AG09309 (cell line): ENCODE results near the gene SLC17A9.

ENCODE experiments used
- DNase-seq: peaks from one replicate; pipeline ENCODE4 v3.0.0-alpha.2; 2010; ENCODE audit warnings: low read depth
- H3K4me3 ChIP-seq: 2 replicates; pipeline ENCODE4 v1.5.1; 2011; ENCODE audit warnings: mild to moderate bottlenecking, low read depth, low read length, moderate library complexity; ENCODE audit not compliant: control insufficient read depth
- TF ChIP-seq, protein P1 (sequence below): IDR thresholded peaks from 2 replicates; pipeline ENCODE4 v1.5.1; 2011; ENCODE audit warnings: mild to moderate bottlenecking, low read depth, low read length, inconsistent platforms; ENCODE audit not compliant: insufficient read depth, control insufficient read depth; ENCODE audit errors: missing control alignments

Gene SLC17A9

DNA sequence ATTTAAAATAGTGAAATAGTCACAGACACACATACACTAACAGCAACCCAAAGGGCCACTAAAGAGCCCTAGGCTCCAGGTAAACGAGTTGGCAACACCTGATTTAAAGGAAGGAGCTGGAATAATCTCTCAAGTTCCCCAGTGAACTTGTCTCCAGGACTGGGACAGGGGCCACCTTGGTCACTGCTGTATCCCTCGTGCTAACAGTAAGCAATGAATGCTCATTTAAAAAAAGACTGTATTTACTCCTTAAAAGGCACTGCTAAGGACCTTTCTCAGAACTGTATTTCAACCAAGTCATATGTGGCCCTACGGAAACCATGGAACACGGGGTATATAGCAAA lies 27.5 kb upstream of the SLC17A9 start:
- DNase-seq = no peak
- TF ChIP-seq, protein P1, sequence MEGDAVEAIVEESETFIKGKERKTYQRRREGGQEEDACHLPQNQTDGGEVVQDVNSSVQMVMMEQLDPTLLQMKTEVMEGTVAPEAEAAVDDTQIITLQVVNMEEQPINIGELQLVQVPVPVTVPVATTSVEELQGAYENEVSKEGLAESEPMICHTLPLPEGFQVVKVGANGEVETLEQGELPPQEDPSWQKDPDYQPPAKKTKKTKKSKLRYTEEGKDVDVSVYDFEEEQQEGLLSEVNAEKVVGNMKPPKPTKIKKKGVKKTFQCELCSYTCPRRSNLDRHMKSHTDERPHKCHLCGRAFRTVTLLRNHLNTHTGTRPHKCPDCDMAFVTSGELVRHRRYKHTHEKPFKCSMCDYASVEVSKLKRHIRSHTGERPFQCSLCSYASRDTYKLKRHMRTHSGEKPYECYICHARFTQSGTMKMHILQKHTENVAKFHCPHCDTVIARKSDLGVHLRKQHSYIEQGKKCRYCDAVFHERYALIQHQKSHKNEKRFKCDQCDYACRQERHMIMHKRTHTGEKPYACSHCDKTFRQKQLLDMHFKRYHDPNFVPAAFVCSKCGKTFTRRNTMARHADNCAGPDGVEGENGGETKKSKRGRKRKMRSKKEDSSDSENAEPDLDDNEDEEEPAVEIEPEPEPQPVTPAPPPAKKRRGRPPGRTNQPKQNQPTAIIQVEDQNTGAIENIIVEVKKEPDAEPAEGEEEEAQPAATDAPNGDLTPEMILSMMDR = no peak

DNA sequence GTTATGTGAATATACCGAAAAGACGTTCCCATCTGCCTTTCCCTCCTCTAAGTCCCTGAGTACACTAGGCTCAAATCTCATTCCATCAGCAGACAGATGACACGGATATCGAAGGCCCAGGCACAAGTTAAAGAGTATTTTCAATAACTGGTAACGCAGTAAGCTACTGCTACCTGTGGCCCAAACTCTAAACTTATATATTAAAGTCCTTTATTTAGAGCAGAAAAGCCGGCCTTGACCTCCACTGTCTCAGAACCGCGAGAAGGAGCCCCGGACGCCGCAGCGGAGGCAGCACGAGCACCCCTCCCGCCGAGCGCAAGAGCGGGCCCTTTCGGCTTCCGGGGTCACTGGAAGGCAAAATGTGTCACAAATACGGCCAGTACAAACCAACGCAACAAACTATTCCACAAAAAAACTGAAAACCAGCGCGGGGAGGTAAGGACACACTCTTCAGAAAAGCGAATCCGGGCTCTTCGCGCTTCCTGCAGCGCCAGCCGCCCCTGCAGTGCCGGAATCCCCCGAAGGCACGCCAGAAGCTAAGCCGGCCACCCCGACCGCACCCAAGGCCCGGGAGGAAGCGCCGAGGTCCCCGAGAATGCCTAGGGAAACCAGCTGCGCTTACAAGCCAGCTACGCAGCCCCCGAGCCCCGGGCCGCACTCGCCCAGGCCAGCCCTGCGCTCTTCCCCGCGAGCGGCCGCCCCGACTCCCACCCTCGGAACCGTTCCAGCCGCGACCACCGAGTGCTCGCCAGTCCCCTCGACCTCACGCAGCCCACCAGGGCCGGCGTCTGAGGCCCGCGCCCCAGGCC lies 26.9 kb upstream of the SLC17A9 start:
- TF ChIP-seq, protein P1 = no peak
- peak overlapping the region; percentile 65 for H3K4me3 ChIP-seq
- no peak for DNase-seq

More for the DNA sequence above, 27.5 kb upstream of the SLC17A9 start:
- peak overlapping the region; percentile 65 for H3K4me3 ChIP-seq

DNA sequence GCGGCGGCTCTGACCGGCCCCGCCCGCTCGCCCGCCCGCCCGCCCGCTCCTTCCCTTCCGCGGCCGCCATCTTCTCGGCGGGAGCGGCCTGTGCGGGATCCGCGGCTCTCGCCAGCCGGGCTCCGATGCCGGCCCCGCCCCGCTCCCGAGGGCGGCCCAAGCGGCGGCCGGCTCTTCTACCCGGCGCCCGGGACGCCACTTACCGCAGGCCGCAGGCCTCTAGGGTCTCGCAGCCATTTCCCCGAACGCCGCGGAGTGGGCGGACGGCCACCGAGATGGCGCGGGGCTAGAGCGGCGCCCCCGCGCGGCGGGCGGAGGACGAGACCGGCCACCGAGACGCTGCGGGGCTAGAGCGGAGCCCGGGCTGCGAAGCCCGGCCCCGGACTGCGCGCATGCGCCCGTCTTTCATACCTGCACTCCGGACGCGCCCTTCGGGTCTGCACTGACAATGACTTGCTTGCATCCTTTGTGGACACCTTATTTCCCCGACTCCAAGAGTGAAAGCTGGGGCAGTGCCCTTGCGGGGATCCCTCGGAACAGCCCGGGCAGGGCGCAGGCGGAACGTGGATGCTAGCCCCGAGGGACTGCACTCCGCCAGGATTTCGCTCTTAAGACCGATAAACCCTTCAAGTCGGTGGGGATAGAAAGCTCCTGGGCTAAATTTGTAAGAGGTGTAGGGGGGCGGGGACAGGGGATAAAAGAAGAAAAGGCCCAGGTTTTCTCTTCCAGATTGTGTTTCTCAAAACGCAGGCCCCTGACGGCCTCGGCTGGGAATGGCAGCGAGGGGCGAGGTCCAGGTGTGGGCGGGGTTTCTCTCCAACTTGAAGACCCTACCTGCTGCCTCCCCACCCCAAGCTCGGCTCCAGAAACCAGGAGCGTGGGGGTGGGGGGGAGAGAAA lies 26.0 kb upstream of the SLC17A9 start, which contains the start of gene DIDO1:
TSS of gene DIDO1 (minus strand) at position 277 of the 899 bp plus-strand sequence.
- DNase-seq = no peak
- TF ChIP-seq, protein P1 = peak; percentile 48

DNA sequence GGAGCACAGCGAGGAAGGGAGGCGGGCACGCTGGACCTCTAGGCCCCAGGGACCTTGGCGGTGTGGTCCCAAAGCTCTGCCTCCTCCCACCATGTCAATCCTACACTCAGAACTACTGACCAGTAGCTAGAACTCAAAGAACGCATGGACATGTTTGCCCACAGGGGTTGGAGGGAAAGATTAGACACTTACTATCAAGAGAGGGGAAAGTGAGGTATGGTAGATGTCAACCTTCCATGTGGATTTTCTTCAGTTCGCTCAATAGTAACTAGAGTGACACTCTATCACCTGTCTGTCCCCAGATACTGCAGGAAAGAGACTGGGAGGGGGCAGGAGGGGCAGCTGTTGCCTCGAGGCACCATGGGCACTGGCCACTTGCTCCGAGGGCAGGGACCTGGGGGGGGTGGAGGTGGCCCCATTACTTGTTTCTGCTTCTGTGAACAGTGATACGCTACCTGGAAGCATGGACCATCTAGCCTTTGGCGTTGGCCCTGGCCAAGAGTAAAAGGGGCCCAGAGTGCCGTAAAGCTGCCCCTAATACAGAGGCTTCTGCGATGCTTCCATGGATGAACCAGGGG lies 25.3 kb upstream of the SLC17A9 start:
- DNase-seq = no peak
- TF ChIP-seq, protein P1 = no peak
- peak overlapping the region; percentile 65 for H3K4me3 ChIP-seq

More for the DNA sequence above, 26.0 kb upstream of the SLC17A9 start, which contains the start of gene DIDO1:
- H3K4me3 ChIP-seq = peak within 1 kb of the TSS; percentile 65

DNA sequence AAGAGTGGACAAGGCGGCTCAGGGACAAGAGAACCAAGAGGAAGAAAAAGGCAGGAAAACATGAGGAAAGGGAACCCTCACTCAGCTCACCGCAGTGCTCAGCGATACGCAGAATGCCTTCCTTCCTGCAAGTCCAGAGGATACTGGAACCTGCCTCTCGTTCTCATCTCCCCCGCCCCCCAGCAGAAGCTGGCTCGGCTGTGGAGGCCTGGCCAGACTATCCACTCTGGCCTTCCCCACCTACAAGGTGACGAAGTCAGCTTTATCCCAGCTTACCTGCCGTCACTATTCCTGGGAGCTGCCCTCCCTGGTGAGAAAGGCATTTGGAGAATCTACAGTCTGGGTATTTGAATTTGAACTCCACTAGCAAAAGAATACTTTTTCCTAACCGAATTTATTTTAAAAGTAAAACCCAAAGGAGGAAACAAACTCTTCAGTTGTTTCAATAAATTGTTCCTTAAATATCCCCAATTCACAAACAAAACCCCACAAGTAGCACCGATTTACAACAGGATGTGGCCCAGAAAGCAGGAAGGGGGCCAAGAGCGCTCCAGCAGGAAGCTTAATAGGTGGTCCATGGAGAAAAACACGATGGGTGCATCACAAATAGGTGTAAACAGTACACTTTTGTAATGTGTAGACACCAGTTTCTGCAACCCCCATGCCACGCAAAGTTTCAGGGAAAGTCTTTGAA lies 24.1 kb upstream of the SLC17A9 start:
- TF ChIP-seq, protein P1 = no peak
- DNase-seq = no peak
- H3K4me3 ChIP-seq = peak overlapping the region; percentile 45

DNA sequence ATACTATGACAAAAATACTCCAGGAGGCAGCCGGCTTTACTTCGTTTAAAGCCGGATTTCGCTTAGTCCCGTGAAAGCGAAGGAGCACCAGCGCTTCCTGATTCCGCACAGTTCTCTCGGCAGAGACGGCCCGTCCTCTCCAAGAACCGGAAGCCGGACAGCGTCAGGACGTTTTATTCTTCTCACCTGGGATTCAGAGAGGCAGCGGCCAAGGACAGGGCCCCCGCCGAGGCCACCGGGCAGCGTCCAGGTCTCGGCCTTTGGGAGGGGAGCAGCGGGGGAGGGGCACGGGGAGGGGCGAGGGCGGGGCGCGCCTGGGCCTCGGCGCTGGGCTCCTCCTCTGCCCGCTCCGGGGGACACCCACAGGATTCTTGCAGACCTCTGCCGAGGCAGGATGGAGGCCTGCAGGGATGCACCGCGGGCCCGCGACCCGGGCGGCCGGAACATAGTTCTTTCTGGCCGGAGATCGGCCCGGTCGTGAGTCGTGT lies 23.4 kb upstream of the SLC17A9 start:
- H3K4me3 ChIP-seq = peak overlapping the region; percentile 45
- TF ChIP-seq, protein P1 = no peak
- DNase-seq = no peak
